Measurements from ENCODE around the gene GCNT1. TPM values are rescaled to one million over a fixed set of nuclear protein-coding genes. Genes with fewer than 3 reads are reported as not detected.
"Not testable (repeated sequence)": the region's sequence is repeated elsewhere in the genome, so short reads cannot be mapped to it uniquely, and the experiment has no call there.

GCNT1 gene
- total and polyA plus RNA-seq, 2 donors (not counting 1 experiment from before 2014, with no cell fraction given), result 27.7 to 41.5 TPM

DNA sequence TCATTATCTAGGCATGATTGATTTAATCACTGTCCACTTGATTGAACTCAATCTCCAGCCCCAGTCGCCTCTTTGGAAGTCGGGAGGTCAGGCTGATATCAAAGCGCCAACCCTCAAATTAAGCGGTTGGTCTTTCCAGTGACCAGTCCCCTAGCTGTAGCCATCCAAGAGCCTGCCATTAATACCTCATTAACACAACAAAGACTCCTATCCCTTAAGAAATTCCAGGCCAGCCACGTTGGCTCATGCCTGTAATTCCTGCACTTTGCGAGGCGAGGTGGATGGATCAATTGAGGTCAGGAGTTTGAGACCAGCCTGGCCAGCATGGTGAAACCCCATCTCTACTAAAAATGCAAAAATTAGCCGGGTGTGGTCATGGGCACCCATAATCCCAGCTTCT lies 27.4 kb upstream of the GCNT1 start:
- H3K79me2 ChIP-seq (ENCODE audit: control insufficient read depth, insufficient read depth, low read length), result no peaks in the 10 kb centered on the region
- no peaks in the 10 kb centered on the region for H3K36me3 ChIP-seq (ENCODE audit: control insufficient read depth, insufficient read depth, low read length)
- no peaks in the 10 kb centered on the region for H3K9me3 ChIP-seq (ENCODE audit: control insufficient read depth, insufficient read depth, low read depth, low read length)
- H3K9ac ChIP-seq (ENCODE audit: insufficient read depth, low read length), result no peak overlapping the region
- no peaks in the 10 kb centered on the region for H3K4me1 ChIP-seq (ENCODE audit: control insufficient read depth, extremely low read depth, insufficient read depth, low read length)
- H2AFZ ChIP-seq (ENCODE audit: low read length), result no peak overlapping the region
- no peak overlapping the region for H3K4me2 ChIP-seq (ENCODE audit: extremely low read depth, insufficient read depth, low read length)
- no peak for DNase-seq (ENCODE audit: low read depth in 2 of 2)
- no peaks in the 10 kb centered on the region for H3K27me3 ChIP-seq (ENCODE audit: control insufficient read depth, insufficient read depth, low read length)
- H4K20me1 ChIP-seq (ENCODE audit: control insufficient read depth, extremely low read depth, insufficient read depth, low read length), result no peaks in the 10 kb centered on the region
- H3K27ac ChIP-seq (ENCODE audit: insufficient read depth, low read length), result no peak overlapping the region
- TF ChIP-seq, protein P1, sequence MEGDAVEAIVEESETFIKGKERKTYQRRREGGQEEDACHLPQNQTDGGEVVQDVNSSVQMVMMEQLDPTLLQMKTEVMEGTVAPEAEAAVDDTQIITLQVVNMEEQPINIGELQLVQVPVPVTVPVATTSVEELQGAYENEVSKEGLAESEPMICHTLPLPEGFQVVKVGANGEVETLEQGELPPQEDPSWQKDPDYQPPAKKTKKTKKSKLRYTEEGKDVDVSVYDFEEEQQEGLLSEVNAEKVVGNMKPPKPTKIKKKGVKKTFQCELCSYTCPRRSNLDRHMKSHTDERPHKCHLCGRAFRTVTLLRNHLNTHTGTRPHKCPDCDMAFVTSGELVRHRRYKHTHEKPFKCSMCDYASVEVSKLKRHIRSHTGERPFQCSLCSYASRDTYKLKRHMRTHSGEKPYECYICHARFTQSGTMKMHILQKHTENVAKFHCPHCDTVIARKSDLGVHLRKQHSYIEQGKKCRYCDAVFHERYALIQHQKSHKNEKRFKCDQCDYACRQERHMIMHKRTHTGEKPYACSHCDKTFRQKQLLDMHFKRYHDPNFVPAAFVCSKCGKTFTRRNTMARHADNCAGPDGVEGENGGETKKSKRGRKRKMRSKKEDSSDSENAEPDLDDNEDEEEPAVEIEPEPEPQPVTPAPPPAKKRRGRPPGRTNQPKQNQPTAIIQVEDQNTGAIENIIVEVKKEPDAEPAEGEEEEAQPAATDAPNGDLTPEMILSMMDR (conservative IDR thresholded peaks at IDR 0.05 in 1 of 2, IDR thresholded peaks at IDR 0.05 in 1 of 2; ENCODE audit: low read depth in 1 of 2, low read length in 2 of 2), result no peak
- no peak for TF ChIP-seq EZH2 (IDR thresholded peaks at IDR 0.05; ENCODE audit: low read length, missing control alignments)
- H3K4me3 ChIP-seq (replicated peaks in 1 of 4; ENCODE audit: control extremely low read depth in 1 of 4, insufficient read depth in 1 of 4, low read depth in 3 of 4, low read length in 4 of 4), result no peak overlapping the region

DNA sequence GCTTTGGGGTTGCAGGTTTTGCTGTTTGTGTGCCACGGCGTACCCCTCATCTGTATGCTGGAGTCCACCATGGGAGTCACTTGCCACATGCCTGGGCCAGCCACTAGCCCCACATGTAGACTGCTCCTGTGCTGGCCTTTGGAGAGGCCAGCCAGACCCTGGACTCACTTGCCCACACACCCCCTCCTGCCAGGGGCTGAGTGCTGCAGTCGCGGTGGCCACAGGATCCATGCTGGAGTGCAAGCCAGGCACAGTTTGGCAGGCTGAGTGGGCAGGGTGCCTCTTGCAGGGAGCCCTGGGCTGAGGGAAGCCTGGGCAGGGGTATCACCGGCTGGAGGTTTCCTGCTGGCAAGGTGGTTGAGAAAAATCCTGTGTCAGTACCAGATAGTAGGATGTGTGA lies 25.6 kb upstream of the GCNT1 start:
- TF ChIP-seq EZH2 (IDR thresholded peaks at IDR 0.05; ENCODE audit: low read length, missing control alignments), result no peak
- Histone ChIP-seq H3K9me3 (ENCODE audit: control insufficient read depth, insufficient read depth, low read depth, low read length) (no peaks in the 10 kb centered on the region), H3K4me1 (ENCODE audit: control insufficient read depth, extremely low read depth, insufficient read depth, low read length) (no peaks in the 10 kb centered on the region), H3K79me2 (ENCODE audit: control insufficient read depth, insufficient read depth, low read length) (no peaks in the 10 kb centered on the region), H3K4me3 (replicated peaks in 1 of 4; ENCODE audit: control extremely low read depth in 1 of 4, insufficient read depth in 1 of 4, low read depth in 3 of 4, low read length in 4 of 4) (no peak overlapping the region), H3K27ac (ENCODE audit: insufficient read depth, low read length) (no peak overlapping the region), H2AFZ (ENCODE audit: low read length) (no peak overlapping the region), H3K36me3 (ENCODE audit: control insufficient read depth, insufficient read depth, low read length) (no peaks in the 10 kb centered on the region), H3K9ac (ENCODE audit: insufficient read depth, low read length) (no peak overlapping the region), H3K4me2 (ENCODE audit: extremely low read depth, insufficient read depth, low read length) (no peak overlapping the region), H4K20me1 (ENCODE audit: control insufficient read depth, extremely low read depth, insufficient read depth, low read length) (no peaks in the 10 kb centered on the region), H3K27me3 (ENCODE audit: control insufficient read depth, insufficient read depth, low read length) (no peaks in the 10 kb centered on the region)
- peak in 1 of 2 donors; percentile 35 for DNase-seq (ENCODE audit: low read depth in 2 of 2)

DNA sequence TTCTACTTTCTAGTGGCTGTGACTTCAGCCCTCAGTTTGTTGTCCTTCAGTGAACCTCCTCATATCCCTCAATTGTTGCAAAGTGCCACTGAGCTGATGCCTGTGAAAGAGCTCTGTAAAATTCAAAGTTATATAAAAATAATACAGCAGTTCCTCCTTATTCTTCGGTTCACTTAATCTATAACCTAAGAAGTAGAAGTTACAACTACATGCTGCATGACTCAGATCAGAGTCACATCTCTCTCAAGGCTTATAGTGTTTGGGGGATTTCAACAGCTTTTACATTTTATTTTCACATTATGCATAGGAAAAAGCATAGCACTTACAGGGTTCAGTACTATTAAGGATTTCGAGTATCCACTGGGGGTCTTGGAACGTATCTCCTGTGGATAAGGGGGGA lies 25.1 kb upstream of the GCNT1 start:
- TF ChIP-seq, protein P1 (conservative IDR thresholded peaks at IDR 0.05 in 1 of 2, IDR thresholded peaks at IDR 0.05 in 1 of 2; ENCODE audit: low read depth in 1 of 2, low read length in 2 of 2), result no peak
- no peak for TF ChIP-seq EZH2 (IDR thresholded peaks at IDR 0.05; ENCODE audit: low read length, missing control alignments)
- Histone ChIP-seq H2AFZ (ENCODE audit: low read length) (no peak overlapping the region), H3K4me3 (replicated peaks in 1 of 4; ENCODE audit: control extremely low read depth in 1 of 4, insufficient read depth in 1 of 4, low read depth in 3 of 4, low read length in 4 of 4) (no peak overlapping the region), H3K79me2 (ENCODE audit: control insufficient read depth, insufficient read depth, low read length) (no peaks in the 10 kb centered on the region), H3K27ac (ENCODE audit: insufficient read depth, low read length) (no peak overlapping the region), H3K9me3 (ENCODE audit: control insufficient read depth, insufficient read depth, low read depth, low read length) (no peaks in the 10 kb centered on the region), H3K36me3 (ENCODE audit: control insufficient read depth, insufficient read depth, low read length) (no peaks in the 10 kb centered on the region), H3K4me2 (ENCODE audit: extremely low read depth, insufficient read depth, low read length) (no peak overlapping the region), H4K20me1 (ENCODE audit: control insufficient read depth, extremely low read depth, insufficient read depth, low read length) (no peaks in the 10 kb centered on the region), H3K4me1 (ENCODE audit: control insufficient read depth, extremely low read depth, insufficient read depth, low read length) (no peaks in the 10 kb centered on the region), H3K9ac (ENCODE audit: insufficient read depth, low read length) (no peak overlapping the region), H3K27me3 (ENCODE audit: control insufficient read depth, insufficient read depth, low read length) (no peaks in the 10 kb centered on the region)
- DNase-seq (ENCODE audit: low read depth in 2 of 2), result peak; percentile 72 to 77

DNA sequence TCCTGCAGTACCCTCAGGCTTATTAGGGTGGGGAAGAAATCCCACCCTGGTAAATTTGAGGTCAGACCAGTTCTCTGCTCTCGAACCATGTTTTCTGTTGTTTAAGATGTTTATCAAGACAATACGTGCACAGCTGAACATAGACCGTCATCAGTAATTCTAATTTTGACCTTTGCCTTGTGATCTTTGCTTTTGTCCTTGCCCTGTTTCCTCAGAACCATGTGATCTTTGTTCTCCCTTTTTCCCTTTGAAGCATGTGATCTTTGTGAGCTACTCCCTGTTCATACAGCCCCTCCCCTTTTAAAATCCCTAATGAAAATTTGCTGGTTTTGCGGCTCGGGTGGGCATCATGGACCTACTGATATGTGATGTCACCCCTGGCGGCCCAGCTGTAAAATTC lies 24.1 kb upstream of the GCNT1 start:
- not testable (repeated sequence) for DNase-seq (ENCODE audit: low read depth in 2 of 2); H3K4me1 ChIP-seq (ENCODE audit: control insufficient read depth, extremely low read depth, insufficient read depth, low read length)

DNA sequence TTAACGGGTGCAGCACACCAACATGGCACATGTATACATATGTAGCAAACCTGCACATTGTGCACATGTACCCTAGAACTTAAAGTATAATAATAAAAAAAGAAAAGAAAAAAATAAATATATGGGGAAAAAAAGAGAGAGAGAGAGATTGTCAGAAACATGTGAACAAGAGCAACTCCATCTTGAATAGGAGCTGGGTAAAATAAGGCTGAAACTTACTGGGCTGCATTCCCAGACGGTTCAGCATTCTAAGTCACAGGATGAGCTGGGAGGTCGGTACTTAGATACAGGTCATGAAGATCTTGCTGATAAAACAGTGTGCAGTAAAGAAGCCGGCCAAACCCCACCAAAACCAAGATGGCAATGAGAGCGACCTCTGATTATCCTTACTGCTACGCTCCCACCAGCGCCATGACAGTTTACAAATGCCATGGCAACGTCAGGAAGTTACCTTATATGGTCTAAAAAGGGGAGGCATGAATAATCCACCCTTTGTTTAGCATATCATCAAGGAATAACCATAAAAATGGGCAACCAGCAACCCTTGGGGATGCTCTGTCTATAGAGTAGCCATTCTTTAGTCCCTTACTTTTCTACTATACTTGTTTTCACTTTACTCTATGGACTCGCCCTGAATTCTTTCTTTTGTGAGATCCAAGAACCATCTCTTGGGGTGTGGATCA lies 21.8 kb upstream of the GCNT1 start:
- not testable (repeated sequence) for H3K27me3 ChIP-seq (ENCODE audit: control insufficient read depth, insufficient read depth, low read length); H3K9me3 ChIP-seq (ENCODE audit: control insufficient read depth, insufficient read depth, low read depth, low read length); H4K20me1 ChIP-seq (ENCODE audit: control insufficient read depth, extremely low read depth, insufficient read depth, low read length); DNase-seq (ENCODE audit: low read depth in 2 of 2); H3K79me2 ChIP-seq (ENCODE audit: control insufficient read depth, insufficient read depth, low read length); H2AFZ ChIP-seq (ENCODE audit: low read length); H3K4me3 ChIP-seq (replicated peaks in 1 of 4; ENCODE audit: control extremely low read depth in 1 of 4, insufficient read depth in 1 of 4, low read depth in 3 of 4, low read length in 4 of 4); H3K4me1 ChIP-seq (ENCODE audit: control insufficient read depth, extremely low read depth, insufficient read depth, low read length); H3K36me3 ChIP-seq (ENCODE audit: control insufficient read depth, insufficient read depth, low read length); H3K27ac ChIP-seq (ENCODE audit: insufficient read depth, low read length); H3K4me2 ChIP-seq (ENCODE audit: extremely low read depth, insufficient read depth, low read length); H3K9ac ChIP-seq (ENCODE audit: insufficient read depth, low read length)

More for the DNA sequence above, 24.1 kb upstream of the GCNT1 start:
- H3K9me3 ChIP-seq (ENCODE audit: control insufficient read depth, insufficient read depth, low read depth, low read length); H2AFZ ChIP-seq (ENCODE audit: low read length); H3K36me3 ChIP-seq (ENCODE audit: control insufficient read depth, insufficient read depth, low read length); H3K27me3 ChIP-seq (ENCODE audit: control insufficient read depth, insufficient read depth, low read length); H3K79me2 ChIP-seq (ENCODE audit: control insufficient read depth, insufficient read depth, low read length); H3K4me2 ChIP-seq (ENCODE audit: extremely low read depth, insufficient read depth, low read length); H4K20me1 ChIP-seq (ENCODE audit: control insufficient read depth, extremely low read depth, insufficient read depth, low read length); H3K27ac ChIP-seq (ENCODE audit: insufficient read depth, low read length); H3K9ac ChIP-seq (ENCODE audit: insufficient read depth, low read length); H3K4me3 ChIP-seq (replicated peaks in 1 of 4; ENCODE audit: control extremely low read depth in 1 of 4, insufficient read depth in 1 of 4, low read depth in 3 of 4, low read length in 4 of 4): not testable (repeated sequence)

Measured in fibroblast of lung (primary cell).